Muscle layer of colon (tissue), 2 donors: ENCODE measurements around the gene INSL3.

Experiments used
- H3K27ac ChIP-seq: one replicate; pipeline ENCODE4 v1.7.0; 2013; ENCODE audit warnings: low read depth, mild to moderate bottlenecking, low read length, moderate library complexity
- H3K27me3 ChIP-seq, 2 donors: one replicate each; pipeline ENCODE4 v1.7.0; 2013; ENCODE audit warnings: low read length in 2 of 2, mild to moderate bottlenecking in 2 of 2; ENCODE audit not compliant: insufficient read depth in 2 of 2, control insufficient read depth in 1 of 2
- H3K36me3 ChIP-seq: one replicate; pipeline ENCODE4 v1.7.0; 2013; ENCODE audit warnings: mild to moderate bottlenecking, low read length; ENCODE audit not compliant: insufficient read depth
- H3K4me1 ChIP-seq: one replicate; pipeline ENCODE4 v1.7.0; 2013; ENCODE audit warnings: mild to moderate bottlenecking, low read length; ENCODE audit not compliant: insufficient read depth
- H3K4me3 ChIP-seq, 2 donors: one replicate each; pipeline ENCODE4 v1.7.0; 2013; ENCODE audit warnings: low read length in 2 of 2, low read depth in 1 of 2, mild to moderate bottlenecking in 1 of 2, moderate library complexity in 1 of 2
- H3K9ac ChIP-seq: one replicate; pipeline ENCODE4 v1.7.0; 2013; ENCODE audit warnings: low read length
- H3K9me3 ChIP-seq: one replicate; pipeline ENCODE4 v1.7.0; 2013; ENCODE audit warnings: mild to moderate bottlenecking, low read length
- donor health status: abdominal sarcoma.
- donor health status: Adenocarcinoma of cecum.

Gene INSL3

GRCh38 chr19:17821190-17821589 is at the start of gene INSL3:
Gene INSL3, minus strand, starts transcription at chr19:17821519. Its CDS starts 13 bp downstream, at chr19:17821506.
- Histone ChIP-seq H3K9ac (no peak within 1 kb of the TSS), H3K36me3 (no peaks in the 10 kb centered on the region), H3K9me3 (no peaks in the 10 kb centered on the region), H3K4me1 (no peaks in the 10 kb centered on the region), H3K4me3 (no peak within 1 kb of the TSS), H3K27ac (no peak within 1 kb of the TSS), H3K27me3 (peaks cover 0 to 6% of the 10 kb centered on the region in 2 donors)

- Histone ChIP-seq H3K9me3 (no peaks in the 10 kb centered on the region), H3K27ac (no peak overlapping the region), H3K9ac (no peak overlapping the region), H3K4me1 (no peaks in the 10 kb centered on the region), H3K27me3 (peaks cover 16 to 38% of the 10 kb centered on the region in 2 donors), H3K4me3 (no peak overlapping the region), H3K36me3 (peaks cover 2% of the 10 kb centered on the region)
These were observed 47.8 kb upstream of the INSL3 start for GRCh38 chr19:17869114-17869608.

DNA sequence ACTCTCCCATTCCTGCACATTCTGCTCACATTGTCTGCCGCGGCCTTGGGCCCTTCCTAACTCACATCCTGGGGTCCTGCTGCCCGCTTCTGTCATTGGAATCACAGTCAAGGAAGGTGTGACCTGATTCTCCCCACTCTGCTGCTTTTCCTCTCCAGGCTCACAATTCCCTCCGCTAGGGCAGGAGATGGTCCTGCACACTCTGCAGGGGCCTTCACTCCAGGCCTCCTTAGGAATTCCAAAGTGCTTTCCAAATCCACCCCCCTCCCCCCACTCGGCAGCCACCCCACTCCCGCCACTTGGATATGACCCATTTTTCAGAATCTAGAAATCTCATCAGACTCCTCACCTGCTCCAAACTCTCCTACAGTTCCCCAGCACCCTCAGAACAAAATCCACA is 47.4 kb upstream of the INSL3 start:
- Histone ChIP-seq H3K27me3 (peaks cover 16 to 33% of the 10 kb centered on the region in 2 donors), H3K4me1 (no peaks in the 10 kb centered on the region), H3K9me3 (no peaks in the 10 kb centered on the region), H3K4me3 (no peak overlapping the region), H3K36me3 (peaks cover 7% of the 10 kb centered on the region), H3K9ac (no peak overlapping the region), H3K27ac (no peak overlapping the region)

DNA sequence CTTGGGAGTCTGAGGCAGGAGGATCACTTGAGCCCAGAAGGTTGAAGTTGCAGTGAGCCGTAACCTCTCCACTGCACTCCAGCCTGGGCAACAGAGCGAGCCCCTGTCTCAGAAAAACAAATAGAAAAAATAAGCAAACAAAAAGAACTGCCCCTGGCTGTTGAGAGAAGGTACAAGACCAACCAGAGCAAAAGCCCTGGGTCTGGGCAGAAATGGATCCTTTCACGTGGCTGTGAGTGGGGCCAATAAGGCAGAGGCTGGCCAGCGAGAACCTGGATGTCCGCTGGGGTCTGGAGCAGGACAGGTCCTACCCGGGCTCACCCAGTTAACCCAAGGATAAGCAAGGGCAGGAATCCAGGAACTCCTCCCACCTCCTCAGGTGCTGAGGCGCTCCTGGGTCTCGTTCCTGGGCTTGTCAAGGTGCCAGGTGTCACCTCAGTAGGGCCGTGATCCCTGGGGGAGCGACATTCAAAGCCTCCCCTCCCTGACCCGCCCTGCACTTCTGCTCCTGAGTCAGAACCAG is 45.7 kb upstream of the INSL3 start:
- Histone ChIP-seq H3K27me3 (peaks cover 10 to 20% of the 10 kb centered on the region in 2 donors), H3K4me1 (no peaks in the 10 kb centered on the region), H3K27ac (no peak overlapping the region), H3K36me3 (peaks cover 22% of the 10 kb centered on the region), H3K9me3 (no peaks in the 10 kb centered on the region), H3K9ac (no peak overlapping the region), H3K4me3 (no peak overlapping the region)

GRCh38 chr19:17866312-17866963 is 45.1 kb upstream of the INSL3 start:
- H3K36me3 ChIP-seq = peaks cover 28% of the 10 kb centered on the region
- H3K27ac ChIP-seq = no peak overlapping the region
- H3K4me3 ChIP-seq = no peak overlapping the region
- peaks cover 5% of the 10 kb centered on the region for H3K4me1 ChIP-seq
- no peaks in the 10 kb centered on the region for H3K9me3 ChIP-seq
- H3K9ac ChIP-seq = no peak overlapping the region
- H3K27me3 ChIP-seq = peaks cover 6 to 14% of the 10 kb centered on the region in 2 donors

DNA sequence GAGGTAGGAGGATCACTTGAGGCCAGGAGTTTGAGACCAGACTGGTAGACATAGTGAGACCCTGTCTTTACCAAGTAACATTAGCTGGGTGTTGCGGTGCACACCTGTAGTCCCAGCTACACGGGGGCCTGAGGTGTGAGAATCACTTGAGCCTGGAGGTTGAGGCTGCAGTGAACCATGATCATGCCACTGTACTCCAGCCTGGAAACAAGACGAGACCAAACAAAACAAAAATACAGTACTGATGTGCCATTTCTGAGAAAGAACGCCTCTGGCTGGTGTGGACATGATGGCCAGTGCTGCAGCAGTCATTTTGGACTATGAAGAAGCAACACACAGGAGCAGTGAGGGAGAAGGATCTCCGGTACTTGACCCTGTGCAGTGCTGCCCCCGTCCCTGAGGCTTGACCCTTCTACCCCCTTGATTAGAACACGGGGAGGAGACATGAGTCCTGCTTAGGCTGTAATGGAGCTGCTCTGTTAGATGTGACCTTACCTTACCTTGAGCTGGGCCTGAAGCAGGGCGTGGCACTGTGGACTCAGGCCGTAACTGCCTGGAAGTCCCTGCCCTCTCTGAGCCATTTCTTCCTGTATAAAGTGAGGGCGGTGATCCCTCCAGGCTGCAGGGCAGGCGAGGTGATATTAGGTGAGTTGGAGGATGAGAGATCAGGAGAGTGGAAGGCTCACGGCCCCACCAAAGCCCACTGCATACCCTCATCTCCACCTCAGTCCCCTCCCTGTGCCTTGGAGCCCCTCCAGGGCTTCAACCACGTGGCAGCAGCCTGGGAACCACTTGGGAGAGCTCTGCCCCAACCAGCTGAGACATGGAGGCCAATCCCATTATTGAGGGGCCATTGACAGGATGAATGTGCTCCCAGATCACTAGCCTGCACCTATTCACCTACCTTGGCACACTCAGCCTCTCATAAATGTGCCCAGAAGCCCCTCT is 44.3 kb upstream of the INSL3 start:
- Histone ChIP-seq H3K27ac (no peak overlapping the region), H3K4me1 (peaks cover 13% of the 10 kb centered on the region), H3K4me3 (no peak overlapping the region), H3K27me3 (peaks cover 0 to 7% of the 10 kb centered on the region in 2 donors), H3K36me3 (peaks cover 30% of the 10 kb centered on the region), H3K9me3 (no peaks in the 10 kb centered on the region), H3K9ac (no peak overlapping the region)

GRCh38 chr19:17863520-17864182 is 42.3 kb upstream of the INSL3 start:
- H3K27me3 ChIP-seq = no peaks in the 10 kb centered on the region
- H3K27ac ChIP-seq = no peak overlapping the region
- no peaks in the 10 kb centered on the region for H3K9me3 ChIP-seq
- H3K4me1 ChIP-seq = peaks cover 17% of the 10 kb centered on the region
- H3K4me3 ChIP-seq = no peak overlapping the region
- peaks cover 30% of the 10 kb centered on the region for H3K36me3 ChIP-seq
- H3K9ac ChIP-seq = no peak overlapping the region

DNA sequence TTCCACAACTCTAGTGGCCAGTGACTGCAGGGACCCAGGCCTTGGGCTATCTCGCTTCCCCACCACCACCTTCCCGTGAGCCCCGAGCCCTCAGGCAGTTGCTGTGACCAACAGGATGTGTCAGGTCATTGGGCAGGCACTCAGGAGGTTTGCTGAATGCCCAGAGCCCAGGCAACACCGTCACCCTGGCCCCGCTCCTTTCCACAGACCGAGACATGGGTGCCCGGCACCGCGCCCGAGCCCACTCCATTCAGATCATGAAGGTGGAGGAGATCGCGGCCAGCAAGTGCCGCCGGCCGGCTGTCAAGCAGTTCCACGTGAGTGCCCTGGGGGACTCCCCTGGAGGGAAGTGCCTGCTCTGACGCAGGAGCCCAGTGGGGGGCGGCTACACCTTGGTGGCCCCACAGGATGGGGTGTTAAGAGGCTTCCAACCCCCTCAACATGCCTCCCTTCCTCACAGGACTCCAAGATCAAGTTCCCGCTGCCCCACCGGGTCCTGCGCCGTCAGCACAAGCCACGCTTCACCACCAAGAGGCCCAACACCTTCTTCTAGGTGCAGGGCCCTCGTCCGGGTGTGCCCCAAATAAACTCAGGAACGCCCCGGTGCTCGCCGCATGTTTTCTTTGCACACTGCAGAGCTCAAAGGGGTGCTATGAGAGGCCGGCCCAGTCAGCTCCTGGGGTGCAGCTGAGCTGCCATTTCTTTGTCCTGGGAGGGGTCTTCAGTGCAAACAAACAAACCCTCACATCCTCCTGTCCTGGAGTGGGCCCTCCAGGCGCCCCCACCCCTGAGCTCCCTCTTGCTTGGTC is 41.6 kb upstream of the INSL3 start:
- H3K9me3 ChIP-seq = no peaks in the 10 kb centered on the region
- peaks cover 17% of the 10 kb centered on the region for H3K4me1 ChIP-seq
- no peak overlapping the region for H3K27ac ChIP-seq
- no peak overlapping the region for H3K4me3 ChIP-seq
- H3K9ac ChIP-seq = no peak overlapping the region
- peaks cover 30% of the 10 kb centered on the region for H3K36me3 ChIP-seq
- H3K27me3 ChIP-seq = no peaks in the 10 kb centered on the region

DNA sequence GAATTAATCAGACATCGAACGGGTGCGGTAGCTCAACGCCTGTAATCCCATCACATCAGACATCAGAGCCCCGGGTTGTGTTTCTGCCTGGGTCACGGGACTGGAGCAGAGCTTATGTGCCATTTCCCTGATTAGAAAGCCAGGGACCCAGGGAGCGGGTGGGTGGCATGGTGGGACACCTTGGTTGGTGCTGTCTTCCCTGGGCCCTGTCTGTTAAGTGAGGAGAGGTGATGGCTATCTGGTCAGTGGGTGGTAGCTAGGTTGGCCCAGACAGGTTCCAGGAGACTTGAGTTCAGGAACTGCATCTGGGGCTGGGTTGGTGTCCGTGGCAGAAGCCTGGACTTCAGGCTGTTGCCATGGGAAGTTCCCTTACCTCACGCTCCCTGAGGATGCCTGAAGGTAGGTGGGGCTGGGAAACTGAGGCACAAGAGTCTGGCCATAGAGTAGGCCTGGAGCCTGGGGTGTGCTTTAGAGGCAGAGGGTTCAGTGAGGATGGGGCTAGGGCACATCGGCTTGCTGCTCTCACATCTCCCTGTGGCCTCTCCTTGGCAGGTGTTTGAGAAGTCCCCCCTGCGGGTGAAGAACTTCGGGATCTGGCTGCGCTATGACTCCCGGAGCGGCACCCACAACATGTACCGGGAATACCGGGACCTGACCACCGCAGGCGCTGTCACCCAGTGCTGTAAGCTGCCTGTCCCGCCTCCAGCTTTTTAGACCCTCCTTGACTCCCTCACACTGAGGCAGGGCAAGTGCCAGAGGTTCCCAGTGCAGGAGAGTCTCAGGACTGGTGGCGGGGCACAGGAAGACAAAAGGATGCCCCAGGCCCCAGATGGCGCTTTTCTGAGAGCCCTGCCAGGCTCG is 40.5 kb upstream of the INSL3 start:
- Histone ChIP-seq H3K9ac (peak overlapping the region; percentile 96), H3K27me3 (no peaks in the 10 kb centered on the region), H3K4me3 (no peak overlapping the region), H3K27ac (no peak overlapping the region), H3K9me3 (no peaks in the 10 kb centered on the region), H3K36me3 (peaks cover 30% of the 10 kb centered on the region), H3K4me1 (peaks cover 17% of the 10 kb centered on the region)

GRCh38 chr19:17860993-17861360 is 39.7 kb upstream of the INSL3 start:
- peaks cover 17% of the 10 kb centered on the region for H3K4me1 ChIP-seq
- peaks cover 30% of the 10 kb centered on the region for H3K36me3 ChIP-seq
- H3K9me3 ChIP-seq = no peaks in the 10 kb centered on the region
- H3K4me3 ChIP-seq = peak overlapping the region; percentile 96 to 100
- peak overlapping the region; percentile 96 for H3K9ac ChIP-seq
- no peaks in the 10 kb centered on the region for H3K27me3 ChIP-seq
- peak overlapping the region; percentile 67 for H3K27ac ChIP-seq
